HEK293 (cell line): ENCODE data around the gene BACH2.

Experiments used
- KLF10 ChIP-seq: fragments of 450-650 bp; IDR thresholded peaks from 2 replicates; pipeline ENCODE4 v1.5.1; 2018; ENCODE audit warnings: missing biosample characterization, mild to moderate bottlenecking, missing genetic modification characterization
- TF ChIP-seq, protein P1 (sequence below): fragments of 450-650 bp; formaldehyde crosslinking; IDR thresholded peaks from 2 replicates; pipeline ENCODE4 v1.5.1; 2017; ENCODE audit warnings: missing biosample characterization, missing genetic modification characterization

DNA sequence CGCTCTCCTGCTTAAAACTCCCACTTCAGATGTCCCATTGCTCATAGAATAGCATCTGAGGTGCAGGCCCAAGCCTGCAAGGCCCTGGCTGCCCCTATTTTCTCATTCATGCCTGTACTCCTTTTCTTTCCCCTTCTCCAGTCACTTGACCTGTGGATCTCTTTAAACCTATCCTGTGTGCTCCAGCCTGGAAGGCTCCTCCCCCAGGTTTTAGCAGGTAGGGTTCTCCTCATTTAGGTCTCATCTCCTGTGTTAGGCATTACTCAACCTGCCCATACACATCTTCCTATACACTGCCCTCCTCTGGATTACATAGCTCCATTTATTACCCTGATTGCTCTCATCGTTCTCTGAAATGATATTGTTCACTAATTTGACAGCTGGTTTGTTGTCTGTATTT lies 185.3 kb downstream of the BACH2 start:
- no peak for TF ChIP-seq KLF10 (tag by site-specific recombination)
- TF ChIP-seq, protein P1, sequence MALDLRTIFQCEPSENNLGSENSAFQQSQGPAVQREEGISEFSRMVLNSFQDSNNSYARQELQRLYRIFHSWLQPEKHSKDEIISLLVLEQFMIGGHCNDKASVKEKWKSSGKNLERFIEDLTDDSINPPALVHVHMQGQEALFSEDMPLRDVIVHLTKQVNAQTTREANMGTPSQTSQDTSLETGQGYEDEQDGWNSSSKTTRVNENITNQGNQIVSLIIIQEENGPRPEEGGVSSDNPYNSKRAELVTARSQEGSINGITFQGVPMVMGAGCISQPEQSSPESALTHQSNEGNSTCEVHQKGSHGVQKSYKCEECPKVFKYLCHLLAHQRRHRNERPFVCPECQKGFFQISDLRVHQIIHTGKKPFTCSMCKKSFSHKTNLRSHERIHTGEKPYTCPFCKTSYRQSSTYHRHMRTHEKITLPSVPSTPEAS (tag by site-specific recombination) = no peak
